ENCODE measurements around the gene FOLR3. TPM values are rescaled to one million over a fixed set of nuclear protein-coding genes. Genes with fewer than 3 reads are reported as not detected.
"Not testable (repeated sequence)": the region's sequence is repeated elsewhere in the genome, so short reads cannot be mapped to it uniquely, and the experiment has no call there.

The FOLR3 gene
- total and polyA plus RNA-seq, 5 experiments from 2014 or later: not detected

DNA sequence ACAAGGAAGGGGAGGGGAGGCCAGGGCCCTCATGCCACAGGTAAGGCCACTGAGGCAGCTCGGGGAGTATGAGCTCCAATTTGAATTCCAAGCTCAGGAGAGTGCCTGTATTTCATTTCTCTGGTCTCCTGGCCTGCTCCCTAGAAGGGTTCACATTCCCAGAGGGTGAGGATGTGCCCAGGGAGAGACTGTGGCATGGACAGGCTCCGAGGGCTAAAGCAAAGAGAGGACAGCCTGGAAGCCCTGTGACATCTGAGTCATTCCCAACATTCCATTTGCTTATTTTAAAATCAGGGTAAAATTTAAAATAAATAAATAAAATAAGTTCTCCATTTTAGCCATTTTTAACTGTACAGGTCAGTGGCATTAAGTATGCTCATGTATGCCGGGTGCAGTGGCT, 37.8 kb downstream of the FOLR3 start:
- POLR2A ChIA-PET: interaction anchor here (0.7 kb wide), 1 partner anchor 264 kb away, joined by 3 read pairs; no protein-coding TSS in a partner anchor
- DNase-seq: no peak
- Mint-ChIP-seq H3K27ac (no peak overlapping the region), H3K27me3 (peaks cover 0 to 10% (median 3%) of the 10 kb centered on the region in 5 donors), H3K4me3 (no peak overlapping the region), H3K4me1 (peaks cover 0 to 4% (median 1%) of the 10 kb centered on the region in 4 donors), H3K36me3 (no peaks in the 10 kb centered on the region), H3K9me3 (no peaks in the 10 kb centered on the region)
- ATAC-seq: no peak

DNA sequence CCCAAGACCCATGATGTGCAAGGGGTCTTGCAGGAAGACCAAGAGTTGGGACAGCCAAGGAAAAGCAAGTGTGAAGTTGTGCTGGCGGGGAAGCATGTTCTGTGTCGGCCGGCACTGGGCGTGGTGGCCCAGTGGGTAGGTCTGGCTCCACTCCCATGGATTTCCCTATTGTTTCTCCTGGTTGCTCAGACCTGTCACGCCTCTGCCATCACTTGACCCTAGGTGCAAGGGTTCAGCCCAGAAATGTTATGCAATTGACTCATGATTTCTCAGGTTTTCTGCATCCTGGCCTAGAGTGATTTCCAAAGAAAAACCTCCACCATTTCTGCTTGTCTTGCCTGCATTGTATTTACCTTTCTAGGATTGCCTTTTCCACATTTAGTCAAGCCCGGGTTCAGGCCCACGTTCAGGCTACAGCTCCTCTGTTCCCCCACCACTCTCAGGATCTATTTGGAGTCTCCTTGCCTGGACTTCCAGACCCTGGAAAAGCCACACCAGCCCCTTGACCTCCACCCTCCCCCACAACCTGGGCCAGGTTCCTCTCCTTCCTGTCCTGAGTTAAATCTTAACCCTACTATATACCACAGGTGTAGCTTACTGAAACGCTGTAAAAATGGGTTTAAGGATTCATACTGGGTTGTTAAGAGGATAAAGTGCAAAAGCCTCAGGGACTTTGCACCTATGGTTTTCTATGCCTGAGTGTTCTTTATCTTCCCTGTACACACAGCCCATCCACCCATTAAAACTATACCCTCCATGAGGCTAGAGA, 39.0 kb downstream of the FOLR3 start:
- H3K27me3 Mint-ChIP-seq: peaks cover 0 to 10% (median 3%) of the 10 kb centered on the region in 5 donors
- no peak overlapping the region for H3K4me3 Mint-ChIP-seq
- POLR2A ChIA-PET: no interaction called here
- H3K27ac Mint-ChIP-seq: no peak overlapping the region
- peaks cover 0 to 4% (median 1%) of the 10 kb centered on the region in 4 donors for H3K4me1 Mint-ChIP-seq
- ATAC-seq (no peak), DNase-seq (no peak)
- H3K36me3 Mint-ChIP-seq: no peaks in the 10 kb centered on the region
- no peaks in the 10 kb centered on the region for H3K9me3 Mint-ChIP-seq

DNA sequence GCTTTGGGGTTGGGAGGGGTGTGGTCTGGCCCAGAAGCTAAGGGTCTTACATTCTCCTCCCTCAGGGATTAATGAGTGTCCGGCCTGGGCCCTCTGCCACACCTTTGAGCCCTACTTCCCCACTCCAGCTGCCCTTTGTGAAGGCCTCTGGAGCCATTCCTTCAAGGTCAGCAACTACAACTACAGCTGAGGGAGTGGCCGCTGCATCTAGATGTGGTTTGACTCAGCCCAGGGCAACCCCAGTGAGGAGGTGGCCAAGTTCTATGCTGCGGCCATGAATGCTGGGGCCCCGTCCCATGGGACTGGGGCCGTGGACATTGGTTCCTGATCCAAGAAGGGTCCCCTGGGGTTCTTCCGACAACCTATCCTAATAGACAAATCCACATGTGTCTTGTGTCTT, 42.1 kb downstream of the FOLR3 start:
- DNase-seq: no peak
- H3K9me3 Mint-ChIP-seq: no peaks in the 10 kb centered on the region
- peaks cover 3 to 9% (median 5%) of the 10 kb centered on the region in 5 donors for H3K27me3 Mint-ChIP-seq
- H3K4me3 Mint-ChIP-seq: no peak overlapping the region
- no peak for ATAC-seq
- POLR2A ChIA-PET: no interaction called here
- H3K4me1 Mint-ChIP-seq: no peaks in the 10 kb centered on the region
- no peaks in the 10 kb centered on the region for H3K36me3 Mint-ChIP-seq
- no peak overlapping the region for H3K27ac Mint-ChIP-seq

DNA sequence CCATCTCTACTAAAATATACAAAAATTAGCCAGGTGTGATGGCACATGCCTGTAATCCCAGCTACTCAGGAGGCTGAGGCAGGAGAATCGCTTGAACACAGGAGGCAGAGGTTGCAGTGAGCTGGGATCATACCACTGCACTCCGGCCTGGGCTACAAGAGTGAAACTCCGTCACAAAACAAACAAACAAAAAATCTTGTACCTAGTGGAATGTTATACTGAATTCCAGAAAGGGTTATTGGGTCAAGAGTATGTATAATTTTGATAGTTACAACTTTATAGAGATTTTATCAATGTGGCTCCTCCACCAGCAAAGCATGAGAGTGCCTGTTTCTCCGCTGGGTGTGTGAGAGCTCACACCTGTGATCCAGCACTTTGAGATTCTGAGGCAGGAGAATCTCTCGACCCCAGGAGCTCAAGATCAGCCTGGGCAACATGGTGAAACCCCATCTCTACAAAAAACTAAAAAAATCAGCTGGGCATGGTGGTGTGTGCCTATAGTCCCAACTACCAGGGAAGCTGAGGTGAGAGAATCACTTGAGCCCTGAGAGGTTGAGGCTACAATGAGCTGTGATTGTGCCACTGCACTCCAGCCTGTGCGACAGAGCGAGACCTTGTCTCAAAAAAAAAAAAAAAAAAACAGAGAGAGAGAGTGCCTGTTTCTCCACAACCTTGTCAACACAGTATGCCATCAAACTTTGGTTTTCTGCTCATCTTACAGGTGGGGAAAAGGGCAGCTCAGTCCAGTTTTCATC, 43.7 kb downstream of the FOLR3 start:
- POLR2A ChIA-PET: interaction anchor here (0.7 kb wide), 1 partner anchor 231 kb away, joined by 6 read pairs; no protein-coding TSS in a partner anchor
- Mint-ChIP-seq H3K27me3 (peaks cover 0 to 12% (median 8%) of the 10 kb centered on the region in 5 donors), H3K9me3 (no peaks in the 10 kb centered on the region), H3K4me3 (no peak overlapping the region), H3K36me3 (no peaks in the 10 kb centered on the region), H3K4me1 (peaks cover 2 to 6% (median 3%) of the 10 kb centered on the region in 4 donors), H3K27ac (no peak overlapping the region)
- DNase-seq: no peak
- no peak for ATAC-seq

DNA sequence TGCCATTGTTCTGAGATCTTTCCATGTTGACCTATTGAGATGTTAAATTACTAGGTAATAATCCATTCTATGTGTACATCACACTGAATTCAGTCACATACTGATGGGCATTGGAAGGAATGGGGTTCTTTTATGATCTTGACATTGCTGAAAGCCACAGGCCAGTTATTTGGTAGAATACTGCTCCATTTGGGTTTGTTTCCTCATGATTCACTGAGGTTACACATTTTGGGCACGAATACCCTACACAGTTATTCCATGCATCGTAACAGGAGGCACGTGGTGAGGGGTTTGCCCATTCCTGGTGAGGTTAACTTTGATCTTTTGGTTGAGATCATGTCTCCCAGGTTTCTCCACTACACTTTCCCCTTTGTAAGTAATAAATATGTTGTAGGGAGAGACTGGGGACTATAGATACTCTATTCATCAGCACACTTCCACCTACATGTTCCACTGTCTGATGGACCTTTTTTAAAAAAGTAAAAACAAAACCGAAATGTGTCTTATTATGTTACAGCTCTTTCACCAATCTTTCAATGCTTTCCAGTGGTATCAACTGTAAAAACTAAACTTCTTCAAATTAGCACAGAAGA, 44.4 kb downstream of the FOLR3 start:
- POLR2A ChIA-PET: no interaction called here

DNA sequence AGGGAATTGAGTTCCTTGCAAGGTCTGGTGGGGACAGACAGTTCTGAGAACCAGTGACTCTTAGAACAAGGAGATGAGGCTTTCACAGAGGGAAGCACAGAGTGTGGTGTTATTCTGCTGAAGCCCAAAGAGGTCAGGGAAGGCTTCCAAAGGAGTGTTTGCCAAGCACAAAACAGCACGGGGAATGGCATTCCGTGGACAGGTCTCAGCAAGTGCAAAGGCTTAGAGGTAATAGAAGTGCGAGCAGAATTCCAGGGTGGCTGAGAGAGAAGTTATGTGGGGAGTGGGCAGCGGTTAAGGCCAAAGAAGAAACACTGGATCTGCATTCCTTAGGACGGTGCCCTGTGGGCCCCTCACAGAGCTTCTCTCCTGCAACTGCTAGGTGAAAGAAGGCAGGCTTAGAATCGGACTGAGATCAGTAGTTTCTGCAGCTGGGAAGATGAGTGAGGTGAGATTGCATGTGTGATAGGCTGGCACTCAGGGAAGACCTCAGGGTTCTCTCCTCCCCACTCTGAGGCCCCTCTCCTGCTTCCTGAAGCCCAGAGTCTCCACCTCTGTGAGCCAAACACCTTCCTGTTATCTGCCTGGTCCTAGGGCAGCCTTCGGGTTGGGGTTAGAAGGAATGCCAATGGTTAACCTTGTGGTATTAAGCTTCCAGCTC, 45.5 kb downstream of the FOLR3 start:
- DNase-seq, H3K9me3 Mint-ChIP-seq, ATAC-seq, H3K36me3 Mint-ChIP-seq, POLR2A ChIA-PET, H3K4me1 Mint-ChIP-seq, H3K4me3 Mint-ChIP-seq: not testable (repeated sequence)
- H3K27ac Mint-ChIP-seq: peak overlapping the region in 1 of 10 donors; percentile 22
- H3K27me3 Mint-ChIP-seq: peaks cover 0 to 12% (median 8%) of the 10 kb centered on the region in 5 donors

More for the DNA sequence above, 44.4 kb downstream of the FOLR3 start:
- H3K4me3 Mint-ChIP-seq: no peak overlapping the region
- ATAC-seq (no peak), DNase-seq (no peak)
- no peaks in the 10 kb centered on the region for H3K36me3 Mint-ChIP-seq
- no peaks in the 10 kb centered on the region for H3K9me3 Mint-ChIP-seq
- H3K27me3 Mint-ChIP-seq: peaks cover 0 to 12% (median 8%) of the 10 kb centered on the region in 5 donors
- H3K4me1 Mint-ChIP-seq: peaks cover 2 to 6% (median 3%) of the 10 kb centered on the region in 4 donors
- peak overlapping the region in 1 of 10 donors; percentile 17 for H3K27ac Mint-ChIP-seq

DNA sequence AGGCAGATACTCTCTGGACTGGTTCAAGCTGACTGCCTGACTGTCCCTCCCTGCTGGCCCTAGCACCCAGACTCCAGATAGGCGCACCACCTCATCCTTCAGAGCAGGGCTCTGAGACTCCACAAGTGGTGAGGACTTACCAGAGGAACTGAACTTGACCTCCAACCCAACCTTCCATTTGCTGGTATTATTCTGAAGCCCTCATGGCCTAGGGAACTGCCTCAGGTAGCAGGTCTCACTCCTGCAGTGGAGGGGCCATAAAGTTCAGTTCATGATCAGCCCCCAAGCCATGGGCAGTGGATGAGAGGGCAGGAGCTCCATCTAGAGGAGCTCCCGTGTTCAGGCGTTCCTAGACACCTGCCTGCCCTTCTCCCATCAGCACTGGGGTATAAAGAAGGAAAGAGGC, 46.0 kb downstream of the FOLR3 start:
- H3K9me3 Mint-ChIP-seq, ATAC-seq, H3K4me3 Mint-ChIP-seq, POLR2A ChIA-PET, DNase-seq, H3K36me3 Mint-ChIP-seq, H3K4me1 Mint-ChIP-seq, H3K27ac Mint-ChIP-seq: not testable (repeated sequence)
- peaks cover 0 to 12% (median 8%) of the 10 kb centered on the region in 5 donors for H3K27me3 Mint-ChIP-seq

DNA sequence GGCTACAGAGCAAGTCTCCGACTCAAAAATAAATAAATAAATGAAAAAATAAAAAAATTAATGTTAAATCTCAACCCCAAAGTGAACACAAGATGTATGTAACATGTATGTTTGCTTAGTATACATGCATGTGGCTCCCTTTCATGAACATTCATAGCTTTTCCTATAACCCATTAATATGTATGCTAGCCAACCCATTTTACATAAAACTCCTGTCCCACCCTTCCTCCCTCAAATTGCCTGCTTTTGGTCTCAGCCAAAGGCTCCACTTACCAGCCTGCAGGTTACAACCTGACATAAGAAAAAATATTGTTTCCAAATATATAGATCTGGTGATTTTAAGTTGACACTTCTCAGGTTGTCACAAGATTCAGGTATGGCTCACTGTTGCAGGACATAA, 52.7 kb downstream of the FOLR3 start:
- POLR2A ChIA-PET: no interaction called here
- Mint-ChIP-seq H3K27ac (peak overlapping the region in 1 of 10 donors; percentile 3), H3K9me3 (no peaks in the 10 kb centered on the region), H3K4me3 (no peak overlapping the region), H3K27me3 (peaks cover 0 to 5% (median 2%) of the 10 kb centered on the region in 5 donors), H3K36me3 (no peaks in the 10 kb centered on the region), H3K4me1 (peaks cover 2 to 4% (median 2%) of the 10 kb centered on the region in 4 donors)
- DNase-seq (no peak), ATAC-seq (no peak)

Other genes starting within 250 kb of the FOLR3 start
- gene XNDC1N, start 207.1 kb upstream of the FOLR3 start, total RNA-seq: 10 to 100 TPM; 24.3 to 26.5 TPM
- 1 to 10 TPM; 2.6 to 7.4 (median 6.2) TPM for gene XNDC1N, start 207.1 kb upstream of the FOLR3 start, polyA plus RNA-seq
- gene RNF121, start 206.7 kb upstream of the FOLR3 start, total RNA-seq: 10 to 100 TPM; 26.1 to 32.0 TPM
- gene RNF121, start 206.7 kb upstream of the FOLR3 start, polyA plus RNA-seq: 1 to 10 TPM; 5.7 to 9.4 (median 7.7) TPM
- 10 to 100 TPM; 15.1 to 19.6 TPM for gene IL18BP, start 136.8 kb upstream of the FOLR3 start, total RNA-seq
- 10 to 100 TPM in 1 of 3 donors, 1 to 10 TPM in 2; 7.4 to 15.8 (median 8.6) TPM for gene IL18BP, start 136.8 kb upstream of the FOLR3 start, polyA plus RNA-seq
- 100 to 1,000 TPM; 436 to 442 TPM for gene NUMA1, start 55.2 kb upstream of the FOLR3 start, total RNA-seq
- gene NUMA1, start 55.2 kb upstream of the FOLR3 start, polyA plus RNA-seq: 100 to 1,000 TPM in 1 of 3 donors, 10 to 100 TPM in 2; 12.0 to 119 (median 30.6) TPM
- 1 to 10 TPM; 5.0 to 6.6 TPM for gene LRRC51, start 54.9 kb upstream of the FOLR3 start, total RNA-seq
- 1 to 10 TPM; 1.5 to 3.1 (median 2.5) TPM for gene LRRC51, start 54.9 kb upstream of the FOLR3 start, polyA plus RNA-seq
- gene LAMTOR1, start 32.4 kb upstream of the FOLR3 start, total RNA-seq: 10 to 100 TPM; 66.8 to 68.6 TPM
- 10 to 100 TPM; 78.0 to 87.7 (median 78.6) TPM for gene LAMTOR1, start 32.4 kb upstream of the FOLR3 start, polyA plus RNA-seq
- gene TOMT, start 29.8 kb upstream of the FOLR3 start, total RNA-seq: not detected
- gene TOMT, start 29.8 kb upstream of the FOLR3 start, polyA plus RNA-seq: not detected
- gene ANAPC15, start 23.0 kb upstream of the FOLR3 start, total RNA-seq: 10 to 100 TPM; 52.9 to 62.1 TPM
- gene ANAPC15, start 23.0 kb upstream of the FOLR3 start, polyA plus RNA-seq: 100 to 1,000 TPM in 1 of 3 donors, 10 to 100 TPM in 2; 81.7 to 102 (median 90.1) TPM
- not detected for gene FOLR1, start 56.4 kb downstream of the FOLR3 start, total RNA-seq
- not detected for gene FOLR1, start 56.4 kb downstream of the FOLR3 start, polyA plus RNA-seq
- gene FOLR2, start 81.1 kb downstream of the FOLR3 start, total RNA-seq: 1 to 10 TPM in 1 of 2 experiments, under 1 TPM in 1; 0.31 to 1.0 TPM
- gene FOLR2, start 81.1 kb downstream of the FOLR3 start, polyA plus RNA-seq: not detected
- 100 to 1,000 TPM; 154 to 162 TPM for gene INPPL1, start 89.0 kb downstream of the FOLR3 start, total RNA-seq
- gene INPPL1, start 89.0 kb downstream of the FOLR3 start, polyA plus RNA-seq: 1 to 10 TPM; 6.0 to 8.6 (median 6.1) TPM
- not detected for gene PHOX2A, start 108.5 kb downstream of the FOLR3 start, total RNA-seq
- not detected for gene PHOX2A, start 108.5 kb downstream of the FOLR3 start, polyA plus RNA-seq